Transverse colon (tissue), 4 donors: ENCODE results near the gene G6PC1.

Source experiments
- CTCF ChIP-seq, 5 experiments: fragments of 200-600 bp in 3 of 5; fragments of 450-650 bp in 2 of 5; sonication (generic) in 3 of 5; IDR thresholded peaks; 1 replicate in 2 of 5; 2 replicates in 3 of 5; pipeline ENCODE4 v1.5.1; 2016 to 2017; ENCODE audit warnings: antibody characterized with exemption in 5 of 5, inconsistent platforms in 3 of 5, mild to moderate bottlenecking in 2 of 5, moderate library complexity in 1 of 5
- POLR2AphosphoS5 ChIP-seq, 3 donors: sonication (generic); formaldehyde crosslinking; IDR thresholded peaks; one replicate each; pipeline ENCODE4 v1.6.1; 2016; ENCODE audit warnings: antibody characterized with exemption in 3 of 3

GRCh38 chr17:42868338-42868737 lies 32.3 kb upstream of the G6PC1 start:
- TF ChIP-seq CTCF (IDR thresholded peaks at IDR 0.05) (no peak), POLR2AphosphoS5 (IDR thresholded peaks at IDR 0.05) (no peak)
